Gastrocnemius medialis (tissue), 4 donors: ENCODE results near the gene ZNF606.

Source experiments
- POLR2A ChIP-seq, 2 donors: fragments of 450-650 bp; IDR thresholded peaks; one replicate each; pipeline ENCODE4 v1.6.1; 2017; ENCODE audit warnings: antibody characterized with exemption in 2 of 2, mild to moderate bottlenecking in 2 of 2, moderate library complexity in 2 of 2
- TF ChIP-seq, protein P1 (sequence below), 5 experiments: fragments of 450-650 bp in 3 of 5; fragments of 200-600 bp in 2 of 5; sonication (generic) in 2 of 5; IDR thresholded peaks in 4 of 5; conservative IDR thresholded peaks in 1 of 5; 1 replicate in 4 of 5; 2 replicates in 1 of 5; pipeline ENCODE4 v1.5.1; 2016 to 2019; ENCODE audit warnings: antibody characterized with exemption in 5 of 5, mild to moderate bottlenecking in 3 of 5, moderate library complexity in 3 of 5

DNA sequence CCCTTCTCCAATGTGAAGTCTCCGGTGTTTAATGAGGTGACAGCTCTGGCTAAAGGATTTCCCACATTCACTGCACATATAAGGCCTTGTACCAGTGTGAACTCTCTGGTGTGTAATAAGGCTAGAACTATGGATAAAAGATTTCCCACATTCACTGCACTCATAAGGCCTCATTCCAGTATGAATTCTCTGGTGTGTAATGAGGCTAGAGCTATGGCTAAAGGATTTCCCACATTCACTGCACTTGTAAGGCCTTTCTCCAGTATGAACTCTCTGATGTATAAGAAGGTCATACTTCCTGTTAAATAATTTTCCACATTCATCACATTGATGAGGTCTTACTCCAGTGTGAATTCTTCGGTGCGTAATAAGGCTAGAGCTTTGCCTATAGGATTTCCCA lies 61.0 kb downstream of the ZNF606 start:
- TF ChIP-seq, protein P1, sequence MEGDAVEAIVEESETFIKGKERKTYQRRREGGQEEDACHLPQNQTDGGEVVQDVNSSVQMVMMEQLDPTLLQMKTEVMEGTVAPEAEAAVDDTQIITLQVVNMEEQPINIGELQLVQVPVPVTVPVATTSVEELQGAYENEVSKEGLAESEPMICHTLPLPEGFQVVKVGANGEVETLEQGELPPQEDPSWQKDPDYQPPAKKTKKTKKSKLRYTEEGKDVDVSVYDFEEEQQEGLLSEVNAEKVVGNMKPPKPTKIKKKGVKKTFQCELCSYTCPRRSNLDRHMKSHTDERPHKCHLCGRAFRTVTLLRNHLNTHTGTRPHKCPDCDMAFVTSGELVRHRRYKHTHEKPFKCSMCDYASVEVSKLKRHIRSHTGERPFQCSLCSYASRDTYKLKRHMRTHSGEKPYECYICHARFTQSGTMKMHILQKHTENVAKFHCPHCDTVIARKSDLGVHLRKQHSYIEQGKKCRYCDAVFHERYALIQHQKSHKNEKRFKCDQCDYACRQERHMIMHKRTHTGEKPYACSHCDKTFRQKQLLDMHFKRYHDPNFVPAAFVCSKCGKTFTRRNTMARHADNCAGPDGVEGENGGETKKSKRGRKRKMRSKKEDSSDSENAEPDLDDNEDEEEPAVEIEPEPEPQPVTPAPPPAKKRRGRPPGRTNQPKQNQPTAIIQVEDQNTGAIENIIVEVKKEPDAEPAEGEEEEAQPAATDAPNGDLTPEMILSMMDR (IDR thresholded peaks at IDR 0.05 in 4 of 5, conservative IDR thresholded peaks at IDR 0.05 in 1 of 5) = no peak
- no peak for TF ChIP-seq POLR2A (IDR thresholded peaks at IDR 0.05)
